Mucosa of descending colon (tissue), 3 donors: Measurements from ENCODE around the gene SSH2. TPM values are rescaled to one million over a fixed set of nuclear protein-coding genes. Genes with fewer than 3 reads are reported as not detected.
"Not testable (repeated sequence)": the region's sequence is repeated elsewhere in the genome, so short reads cannot be mapped to it uniquely, and the experiment has no call there.

Experiments used
- ATAC-seq: fragments of 200-7000 bp; cut with Tn5 transposase; one replicate; pipeline ENCODE4 v1.9.1; 2020; ENCODE audit warnings: mild to moderate bottlenecking, moderate library complexity
- DNase-seq, 3 donors: peaks; one replicate each; pipeline ENCODE4 v3.0.0-alpha.2; 2020
- H3K36me3 ChIP-seq: fragments of 200-600 bp; one replicate; pipeline ENCODE4 v1.8.0; 2021; ENCODE audit warnings: low read depth, mild to moderate bottlenecking
- H3K4me1 ChIP-seq: fragments of 200-600 bp; one replicate; pipeline ENCODE4 v1.8.0; 2021; ENCODE audit warnings: low read depth, mild to moderate bottlenecking
- H3K4me3 ChIP-seq: fragments of 200-600 bp; one replicate; pipeline ENCODE4 v1.8.0; 2021; ENCODE audit warnings: mild to moderate bottlenecking
- H3K9me3 ChIP-seq: fragments of 200-600 bp; one replicate; pipeline ENCODE4 v1.8.0; 2021; ENCODE audit warnings: mild to moderate bottlenecking
- CTCF ChIP-seq: fragments of 200-600 bp; IDR thresholded peaks from one replicate; pipeline ENCODE4 v1.8.0; 2022; ENCODE audit warnings: antibody characterized with exemption, mild to moderate bottlenecking
- intact Hi-C, 2 donors: fragments of 100-400 bp; cut with DNase I in 1 of 2; cut with micrococcal nuclease in 1 of 2; formaldehyde crosslinking; loops; one replicate each; pipeline versions ENCODE4 v1.11.0 to v1.11.1; 2022; cut with DNase I, micrococcal nuclease
- total RNA-seq, 3 donors: library from RNA; stranded (reverse); fragmentation: NEBNext Ultra II Directional in 2 of 3; extraction: Animal tissue kit (Norgen Biotek cat#: 25700) in 2 of 3; gene quantifications; one replicate each; pipeline versions ENCODE4 v1.2.1 to v1.2.4, GENCODE V29; 2021 to 2023
- donor health status: DM: no; HTN: no; CAD: no; lungs with moderate emphysema.
- donor health status: DM: no; HTN: no; CAD: no.
- donor health status: DM: no; HTN: yes; CAD: no.

The SSH2 gene
- total RNA-seq, 3 donors from 2014 or later, result 32.1 to 47.8 (median 40.8) TPM

DNA sequence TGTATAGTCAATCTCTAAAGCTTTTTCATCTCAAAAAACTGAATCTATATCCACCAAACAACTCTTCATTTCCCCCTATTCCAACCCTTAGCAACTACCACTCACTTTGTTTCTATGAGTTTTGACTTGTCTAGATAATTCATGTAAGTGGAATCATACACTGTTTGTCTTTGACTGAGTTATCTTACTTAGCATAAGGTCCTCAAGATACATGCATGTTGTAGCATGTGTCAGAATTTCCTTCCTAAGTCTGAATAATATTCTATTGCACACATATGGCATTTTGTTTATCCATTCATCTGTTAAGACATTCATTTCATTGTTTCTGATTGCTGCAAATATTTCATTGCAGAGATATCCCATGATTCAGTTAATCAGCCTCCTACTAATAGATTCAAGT lies 72.2 kb downstream of the SSH2 start:
- no peak for TF ChIP-seq CTCF
- ATAC-seq (no peak), DNase-seq (no peak)
- Histone ChIP-seq H3K4me3 (no peak overlapping the region), H3K4me1 (peaks cover 15% of the 10 kb centered on the region), H3K9me3 (no peaks in the 10 kb centered on the region), H3K36me3 (no peaks in the 10 kb centered on the region)
- intact Hi-C loops, result no loop called here

DNA sequence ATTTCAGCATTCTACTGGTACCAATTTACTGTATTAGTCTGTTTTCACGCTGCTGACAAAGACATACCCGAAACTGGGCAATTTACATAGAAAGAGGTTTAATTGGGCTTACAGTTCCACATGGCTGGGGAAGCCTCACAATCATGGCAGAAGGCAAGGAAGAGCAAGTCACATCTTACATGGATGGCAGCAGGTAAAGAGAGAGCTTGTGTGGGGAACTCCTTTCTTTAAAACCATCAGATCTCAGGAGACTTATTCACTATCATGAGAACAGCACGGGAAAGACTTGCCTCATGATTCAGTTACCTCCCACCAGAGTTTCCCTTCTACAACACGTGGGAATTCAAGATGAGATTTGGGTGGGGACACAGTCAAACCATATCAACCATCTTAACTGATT lies 72.9 kb downstream of the SSH2 start:
- H3K9me3 ChIP-seq, H3K36me3 ChIP-seq, intact Hi-C loops, H3K4me3 ChIP-seq, ATAC-seq, DNase-seq: not testable (repeated sequence)
- H3K4me1 ChIP-seq, result peaks cover 14% of the 10 kb centered on the region

- Histone ChIP-seq H3K4me3 (no peak overlapping the region), H3K9me3 (no peaks in the 10 kb centered on the region), H3K4me1 (peaks cover 7% of the 10 kb centered on the region), H3K36me3 (no peaks in the 10 kb centered on the region)
- ATAC-seq (no peak), DNase-seq (no peak)
- TF ChIP-seq CTCF, result no peak
- intact Hi-C loops, result no loop called here
Measured at GRCh38 chr17:29855686-29856085, 74.3 kb downstream of the SSH2 start.

- H3K9me3 ChIP-seq, result no peaks in the 10 kb centered on the region
- intact Hi-C loops, result no loop called here
- no peak for DNase-seq
- H3K4me1 ChIP-seq, result no peaks in the 10 kb centered on the region
- H3K4me3 ChIP-seq, result no peak overlapping the region
- ATAC-seq, result no peak
- TF ChIP-seq CTCF, result no peak
- no peaks in the 10 kb centered on the region for H3K36me3 ChIP-seq
Measured at GRCh38 chr17:29848737-29849136, 81.3 kb downstream of the SSH2 start.

- Histone ChIP-seq H3K4me1 (no peaks in the 10 kb centered on the region), H3K36me3 (no peaks in the 10 kb centered on the region), H3K4me3 (no peak overlapping the region), H3K9me3 (no peaks in the 10 kb centered on the region)
- ATAC-seq (no peak), DNase-seq (no peak)
- TF ChIP-seq CTCF, result no peak
- intact Hi-C loops, result no loop called here
Measured at GRCh38 chr17:29847527-29848400, 82.3 kb downstream of the SSH2 start.

- no peak overlapping the region for H3K4me3 ChIP-seq
- intact Hi-C loops, result no loop called here
- TF ChIP-seq CTCF, result no peak
Measured at GRCh38 chr17:29847118-29847517, 82.9 kb downstream of the SSH2 start.

More at GRCh38 chr17:29847118-29847517, 82.9 kb downstream of the SSH2 start:
- H3K36me3 ChIP-seq, result no peaks in the 10 kb centered on the region
- no peak for DNase-seq
- ATAC-seq, result no peak
- H3K9me3 ChIP-seq, result no peaks in the 10 kb centered on the region
- no peaks in the 10 kb centered on the region for H3K4me1 ChIP-seq
